HG02798 (cell line): ENCODE measurements around the gene BRSK2.

Source experiments
- ATAC-seq: cut with Tn5 transposase; IDR thresholded peaks from one replicate; pipeline ENCODE4 v1.9.1; 2021; ENCODE audit warnings: mild to moderate bottlenecking; ENCODE audit not compliant: unreplicated experiment, poor library complexity

The BRSK2 gene

GRCh38 chr11:1393038-1393710 is 3.4 kb downstream of the BRSK2 start:
- ATAC-seq, result no peak

DNA sequence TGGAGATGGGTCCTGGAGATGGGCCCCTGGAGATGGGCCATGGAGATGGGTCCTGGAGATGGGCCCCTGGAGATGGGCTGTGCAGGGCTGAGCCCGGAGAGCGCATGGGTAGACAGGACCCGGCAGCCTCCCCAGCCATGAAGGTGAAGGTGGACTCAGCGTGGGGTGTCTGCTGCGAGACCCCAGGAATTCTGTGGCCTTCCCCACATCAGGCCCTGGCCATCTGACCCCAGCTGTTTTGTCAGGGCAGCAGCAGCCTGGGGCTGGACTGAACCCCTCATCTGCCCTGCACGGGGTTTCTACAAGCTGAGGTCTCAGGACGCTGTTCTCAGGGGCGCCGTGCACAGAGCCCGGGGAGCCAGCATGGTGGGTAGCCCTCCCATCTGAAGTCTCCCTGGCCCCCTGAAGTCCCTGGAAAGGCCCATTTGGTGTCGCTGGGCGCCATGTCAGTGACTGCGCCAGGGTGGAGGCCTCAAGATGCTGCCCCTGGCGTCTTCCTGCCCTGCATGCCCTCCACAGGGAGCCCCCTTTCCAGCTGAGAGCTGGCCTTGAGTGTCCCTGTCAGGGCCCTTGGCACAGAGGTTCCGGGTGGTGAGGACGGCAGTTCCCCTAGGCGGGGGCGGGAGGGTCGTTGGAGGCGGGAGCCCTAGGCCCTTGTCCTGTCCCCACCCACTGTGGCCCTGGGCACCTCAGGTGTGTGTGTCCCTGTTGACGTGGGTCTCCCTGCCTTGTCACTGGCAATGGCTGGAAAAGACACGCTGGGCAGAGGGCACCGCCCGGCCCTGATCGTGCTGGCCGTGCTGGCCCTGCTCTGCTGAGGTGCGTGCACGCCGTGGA is 5.4 kb downstream of the BRSK2 start:
- no peak for ATAC-seq

DNA sequence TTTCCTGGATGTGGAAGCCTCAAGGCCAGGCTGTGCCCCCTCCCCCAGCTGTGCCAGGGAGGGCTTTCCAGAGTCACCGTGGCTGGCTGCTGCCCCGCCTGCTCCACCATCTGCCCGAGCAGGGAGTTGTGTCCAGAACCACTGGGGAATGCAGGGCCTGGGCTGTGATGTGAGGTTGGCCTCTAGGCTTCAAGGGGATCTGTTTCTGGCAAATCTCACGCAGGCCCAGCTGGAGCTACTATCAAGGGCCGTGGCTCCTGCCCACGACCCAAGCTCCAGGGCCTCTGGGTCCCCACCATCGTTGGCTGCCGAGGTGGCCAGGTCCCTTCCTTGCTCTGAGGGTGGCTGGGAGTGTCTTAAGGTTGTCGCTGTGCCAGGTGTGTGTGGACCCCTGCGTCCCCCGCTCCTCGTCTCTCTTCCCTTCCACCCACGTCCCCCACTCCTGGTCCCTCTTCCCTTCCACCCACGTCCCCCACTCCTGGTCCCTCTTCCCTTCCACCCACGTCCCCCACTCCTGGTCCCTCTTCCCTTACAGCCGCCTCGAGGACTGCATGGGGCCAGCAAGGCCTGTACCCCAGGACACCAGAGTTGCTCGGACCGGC is 6.1 kb downstream of the BRSK2 start:
- no peak for ATAC-seq

- ATAC-seq, result no peak
Measured at GRCh38 chr11:1396375-1396841, 6.7 kb downstream of the BRSK2 start.

GRCh38 chr11:1397146-1397861 is 7.6 kb downstream of the BRSK2 start:
- no peak for ATAC-seq

GRCh38 chr11:1397862-1398527 is 8.3 kb downstream of the BRSK2 start:
- no peak for ATAC-seq

DNA sequence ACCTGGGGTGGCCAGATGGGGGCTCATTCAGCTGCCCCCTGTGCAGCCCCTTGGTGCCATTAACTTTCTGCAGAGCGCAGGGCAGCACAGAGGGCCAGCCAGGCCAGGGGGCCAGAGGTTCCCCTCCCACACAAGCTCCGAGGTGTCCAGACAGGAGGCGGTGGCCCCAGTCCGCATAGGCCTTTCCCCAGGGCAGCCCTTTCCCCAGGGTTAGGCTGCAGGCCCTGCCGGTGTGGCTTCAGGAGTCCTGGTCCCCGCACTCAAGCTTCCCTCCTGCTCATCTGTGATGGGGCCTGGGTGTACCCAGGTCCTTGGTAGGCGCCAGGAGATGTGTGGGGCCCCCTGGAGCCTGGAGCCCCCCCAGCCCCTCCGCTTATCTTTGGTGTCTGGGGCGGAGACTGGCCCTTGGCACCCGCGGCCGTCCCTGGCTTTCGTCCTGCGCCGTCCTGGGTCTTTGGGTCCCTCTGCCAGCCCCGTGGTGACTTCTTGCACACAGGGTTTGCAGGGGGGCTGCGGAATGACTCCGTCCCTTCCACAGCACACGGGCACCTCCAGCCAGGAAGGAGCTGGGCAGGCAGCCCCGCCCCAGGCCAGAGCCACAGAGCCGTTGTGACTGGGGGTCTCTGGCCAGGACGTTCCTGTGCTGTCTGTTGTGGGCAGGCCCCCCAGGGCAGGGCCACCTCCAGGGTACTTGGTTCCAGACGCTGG is 8.9 kb downstream of the BRSK2 start:
- no peak for ATAC-seq

GRCh38 chr11:1399386-1400316 is 9.9 kb downstream of the BRSK2 start:
- no peak for ATAC-seq

- ATAC-seq, result no peak
Measured at GRCh38 chr11:1400317-1401170, 10.8 kb downstream of the BRSK2 start.

DNA sequence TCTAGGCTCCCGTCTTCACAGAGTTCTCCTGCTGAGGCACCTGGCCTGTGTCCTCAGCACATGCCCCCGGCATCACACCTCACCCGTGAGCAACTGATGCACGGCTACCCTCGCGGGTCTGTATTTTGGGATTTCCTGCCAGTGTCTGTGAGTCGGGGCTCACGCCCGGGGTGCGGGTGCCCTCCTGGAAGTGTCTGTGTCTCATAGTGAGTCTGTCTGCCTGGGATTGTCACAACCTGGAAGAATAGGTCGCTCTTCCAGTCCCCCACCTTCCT is 11.4 kb downstream of the BRSK2 start:
- no peak for ATAC-seq

- ATAC-seq, result no peak
Measured at GRCh38 chr11:1401656-1402221, 12.0 kb downstream of the BRSK2 start.

GRCh38 chr11:1402355-1403077 is 12.8 kb downstream of the BRSK2 start:
- ATAC-seq, result no peak

GRCh38 chr11:1403078-1403620 is 13.4 kb downstream of the BRSK2 start:
- ATAC-seq, result no peak

GRCh38 chr11:1403721-1404460 is 14.2 kb downstream of the BRSK2 start:
- ATAC-seq, result no peak

DNA sequence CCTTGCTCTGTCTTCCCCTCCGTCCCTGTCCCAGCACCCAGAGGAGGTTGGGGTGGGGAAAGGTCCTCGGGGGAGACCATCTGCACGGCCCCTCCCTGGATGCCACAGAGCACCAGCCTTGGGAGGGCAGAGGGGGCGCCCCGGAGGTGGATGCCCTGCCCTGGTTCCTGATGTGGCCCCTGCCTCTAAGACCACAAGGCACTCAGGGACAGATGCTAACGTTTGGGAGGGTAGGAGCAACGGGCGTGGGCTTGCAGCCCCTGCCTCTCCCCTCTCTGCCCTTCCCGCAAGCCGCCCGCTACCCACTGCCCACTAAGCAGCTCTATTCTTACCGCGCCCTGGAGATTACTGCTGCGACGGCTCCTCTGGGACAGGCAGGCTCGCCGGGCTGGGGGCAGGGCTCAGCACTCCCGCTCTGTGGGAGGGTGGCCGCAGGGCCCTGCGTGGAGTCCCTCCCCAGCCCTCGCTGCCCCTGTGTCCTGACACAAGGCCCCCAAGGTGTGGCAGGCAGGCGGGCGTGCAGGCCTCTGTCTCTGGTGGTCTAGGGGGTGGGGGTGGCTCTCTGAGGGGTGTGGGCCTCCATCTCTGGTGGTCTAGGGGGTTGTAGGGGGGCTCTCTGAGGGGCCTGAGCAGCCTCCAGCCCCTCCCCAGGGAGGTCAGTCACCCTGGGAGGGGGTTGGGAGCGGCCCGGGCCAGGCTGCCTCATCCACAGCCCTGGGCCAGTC is 14.9 kb downstream of the BRSK2 start:
- ATAC-seq, result no peak
